K562 (cell line): ENCODE measurements around the gene CEBPE. TPM values are rescaled to one million over a fixed set of nuclear protein-coding genes. Genes with fewer than 3 reads are reported as not detected.

Experiments used
- BACH1 ChIP-seq: fragments of 200-800 bp; sonication (Bioruptor generic); IDR thresholded peaks from 2 replicates; pipeline ENCODE4 v1.6.1; 2016; ENCODE audit warnings: missing genetic modification characterization, missing compliant biosample characterization
- C11orf30 ChIP-seq: fragments of 450-650 bp; IDR thresholded peaks from 2 replicates; pipeline ENCODE4 v1.6.1; 2016; ENCODE audit warnings: low read depth, mild to moderate bottlenecking
- FOXJ2 ChIP-seq: fragments of 200-800 bp; sonication (Bioruptor generic); IDR thresholded peaks from 2 replicates; pipeline ENCODE4 v1.6.1; 2016; ENCODE audit warnings: missing genetic modification characterization, missing compliant biosample characterization
- JUND ChIP-seq, 2 experiments: IDR thresholded peaks; 2 replicates in 1 of 2; 3 replicates in 1 of 2; pipeline ENCODE4 v1.6.1; 2011; ENCODE audit warnings: borderline replicate concordance in 2 of 2, low read depth in 2 of 2, low read length in 2 of 2, improper control_type of control experiment in 1 of 2, missing biosample characterization in 1 of 2, missing genetic modification characterization in 1 of 2, missing genetic modification reagents in 1 of 2
- MAFK ChIP-seq: IDR thresholded peaks from 2 replicates; pipeline ENCODE4 v1.6.1; 2011; ENCODE audit warnings: low read length, improper control_type of control experiment
- NBN ChIP-seq: fragments of 450-650 bp; IDR thresholded peaks from 2 replicates; pipeline ENCODE4 v1.6.1; 2016; ENCODE audit warnings: low read depth, mild to moderate bottlenecking
- NFXL1 ChIP-seq: fragments of 450-650 bp; formaldehyde crosslinking; IDR thresholded peaks from 2 replicates; pipeline ENCODE4 v1.4.0; 2021; ENCODE audit warnings: mild to moderate bottlenecking
- PML ChIP-seq: IDR thresholded peaks from 2 replicates; pipeline ENCODE4 v1.6.1; 2012; ENCODE audit warnings: low read length, inconsistent platforms
- PREB ChIP-seq: sonication (generic); formaldehyde crosslinking; IDR thresholded peaks from 2 replicates; pipeline ENCODE4 v1.8.1; 2023; ENCODE audit warnings: mild to moderate bottlenecking, missing genetic modification reagents
- RFX5 ChIP-seq: IDR thresholded peaks from 2 replicates; pipeline ENCODE4 v1.6.1; 2011; ENCODE audit warnings: low read depth, mild to moderate bottlenecking, improper control_type of control experiment, low read length
- STAG1 ChIP-seq: sonication (generic); formaldehyde crosslinking; IDR thresholded peaks from 2 replicates; pipeline ENCODE4 v1.5.0; 2020; ENCODE audit warnings: missing genetic modification reagents, borderline replicate concordance
- U2AF2 ChIP-seq: fragments of 200-400 bp; formaldehyde crosslinking; optimal IDR thresholded peaks from 2 replicates; pipeline ENCODE3; 2017; ENCODE audit warnings: low read depth, mild to moderate bottlenecking, low read length
- ZKSCAN1 ChIP-seq: fragments of 150-350 bp; IDR thresholded peaks from 2 replicates; pipeline ENCODE4 v1.6.1; 2016; ENCODE audit warnings: low read depth, low read length
- ZNF134 ChIP-seq: fragments of 250-450 bp; sonication (Bioruptor Pico); conservative IDR thresholded peaks from 2 replicates; pipeline ENCODE4 v1.4.0; 2020
- ZNF280A ChIP-seq: fragments of 450-650 bp; IDR thresholded peaks from 2 replicates; pipeline ENCODE4 v1.6.1; 2018; ENCODE audit warnings: mild to moderate bottlenecking, low read depth; ENCODE audit not compliant: partially characterized antibody
- ZNF41 ChIP-seq: fragments of 250-450 bp; sonication (Bioruptor Pico); conservative IDR thresholded peaks from 2 replicates; pipeline ENCODE4 v1.4.0; 2020; ENCODE audit warnings: mild to moderate bottlenecking
- ZNF507 ChIP-seq: conservative IDR thresholded peaks from 2 replicates; pipeline ENCODE4 v1.6.1; 2017; ENCODE audit warnings: missing genetic modification characterization, missing compliant biosample characterization
- ZNF561 ChIP-seq: fragments of 450-650 bp; formaldehyde crosslinking; conservative IDR thresholded peaks from 2 replicates; pipeline ENCODE4 v1.4.0; 2020; ENCODE audit warnings: mild to moderate bottlenecking, moderate library complexity
- ZNF76 ChIP-seq: fragments of 250-450 bp; sonication (Bioruptor Pico); IDR thresholded peaks from 2 replicates; pipeline ENCODE4 v1.4.0; 2020; ENCODE audit warnings: mild to moderate bottlenecking, moderate library complexity, borderline replicate concordance
- polyA plus RNA-seq, 8 experiments: library from polyadenylated mRNA; depleted of rRNA in 4 of 8; stranded (reverse) in 5 of 8; unstranded in 3 of 8; fragments of >200 nt; fragmentation: Nextera tagmentation in 2 of 8; fragmentation: Illumina TruSeq in 1 of 8; extraction: Ambion mirVana in 2 of 8; extraction: Trizol in 1 of 8; gene quantifications; 2 replicates each; pipeline versions ENCODE4 v1.2.1 to v1.2.3, GENCODE V29; 2011 to 2014; ENCODE audit warnings: inconsistent platforms in 1 of 8, missing spikeins in 1 of 8
- total RNA-seq, 7 experiments: library from RNA; depleted of rRNA in 6 of 7; stranded (reverse); fragments of >200 nt in 6 of 7; fragmentation: Illumina TruSeq in 2 of 7; extraction: Trizol in 2 of 7; gene quantifications; 2 replicates each; pipeline versions ENCODE4 v1.2.1 to v1.2.3, GENCODE V29; 2011 to 2021; ENCODE audit warnings: low replicate concordance in 1 of 7
- TF ChIP-seq, protein P1 (sequence below): fragments of 450-650 bp; IDR thresholded peaks from 2 replicates; pipeline ENCODE4 v1.6.1; 2016; ENCODE audit warnings: borderline replicate concordance
- TF ChIP-seq, protein P2 (sequence below): fragments of 200-800 bp; sonication (Bioruptor generic); IDR thresholded peaks from 2 replicates; pipeline ENCODE4 v1.6.1; 2017; ENCODE audit warnings: missing genetic modification characterization, missing compliant biosample characterization

Gene CEBPE
- total and polyA plus RNA-seq, 9 of the 15 experiments (the other 6 are each of a cell fraction or from before 2014, with no cell fraction given): 0.09 to 0.15 (median 0.13) TPM; not detected in 6

GRCh38 chr14:23078692-23079116, 40.4 kb downstream of the CEBPE start (continued):
- TF ChIP-seq JUND (IDR thresholded peaks at IDR 0.05; ENCODE audit: borderline replicate concordance, low read depth, low read length) (peak; percentile 97), JUND (tag; IDR thresholded peaks at IDR 0.05; ENCODE audit: borderline replicate concordance, low read depth, low read length) (peak; percentile 96; the same call in 2 of the 3 replicates), ZNF41 (CRISPR knock-in tag) (peak; percentile 78), NBN (no peak), FOXJ2 (tag) (0 out of 2 replicates have a peak, but pooled peaks have one; percentile 43), U2AF2 (no peak), BACH1 (tag) (peak; percentile 82; the same call in 1 of the 2 replicates), RFX5 (no peak), MAFK (peak; percentile 84), STAG1 (CRISPR knock-in tag) (no peak), ZNF280A (no peak), NFXL1 (CRISPR knock-in tag) (no peak), ZNF134 (CRISPR knock-in tag) (no peak), PML (no peak), ZNF76 (CRISPR knock-in tag) (0 out of 2 replicates have a peak, but pooled peaks have one; percentile 37), ZNF507 (tag) (no peak), C11orf30 (peak; percentile 92), ZNF561 (CRISPR knock-in tag) (no peak), PREB (CRISPR knock-in tag) (no peak), ZKSCAN1 (no peak)
- TF ChIP-seq, protein P1, sequence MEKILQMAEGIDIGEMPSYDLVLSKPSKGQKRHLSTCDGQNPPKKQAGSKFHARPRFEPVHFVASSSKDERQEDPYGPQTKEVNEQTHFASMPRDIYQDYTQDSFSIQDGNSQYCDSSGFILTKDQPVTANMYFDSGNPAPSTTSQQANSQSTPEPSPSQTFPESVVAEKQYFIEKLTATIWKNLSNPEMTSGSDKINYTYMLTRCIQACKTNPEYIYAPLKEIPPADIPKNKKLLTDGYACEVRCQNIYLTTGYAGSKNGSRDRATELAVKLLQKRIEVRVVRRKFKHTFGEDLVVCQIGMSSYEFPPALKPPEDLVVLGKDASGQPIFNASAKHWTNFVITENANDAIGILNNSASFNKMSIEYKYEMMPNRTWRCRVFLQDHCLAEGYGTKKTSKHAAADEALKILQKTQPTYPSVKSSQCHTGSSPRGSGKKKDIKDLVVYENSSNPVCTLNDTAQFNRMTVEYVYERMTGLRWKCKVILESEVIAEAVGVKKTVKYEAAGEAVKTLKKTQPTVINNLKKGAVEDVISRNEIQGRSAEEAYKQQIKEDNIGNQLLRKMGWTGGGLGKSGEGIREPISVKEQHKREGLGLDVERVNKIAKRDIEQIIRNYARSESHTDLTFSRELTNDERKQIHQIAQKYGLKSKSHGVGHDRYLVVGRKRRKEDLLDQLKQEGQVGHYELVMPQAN: peak; percentile 48; the same call in 1 of the 2 replicates
- TF ChIP-seq, protein P2, sequence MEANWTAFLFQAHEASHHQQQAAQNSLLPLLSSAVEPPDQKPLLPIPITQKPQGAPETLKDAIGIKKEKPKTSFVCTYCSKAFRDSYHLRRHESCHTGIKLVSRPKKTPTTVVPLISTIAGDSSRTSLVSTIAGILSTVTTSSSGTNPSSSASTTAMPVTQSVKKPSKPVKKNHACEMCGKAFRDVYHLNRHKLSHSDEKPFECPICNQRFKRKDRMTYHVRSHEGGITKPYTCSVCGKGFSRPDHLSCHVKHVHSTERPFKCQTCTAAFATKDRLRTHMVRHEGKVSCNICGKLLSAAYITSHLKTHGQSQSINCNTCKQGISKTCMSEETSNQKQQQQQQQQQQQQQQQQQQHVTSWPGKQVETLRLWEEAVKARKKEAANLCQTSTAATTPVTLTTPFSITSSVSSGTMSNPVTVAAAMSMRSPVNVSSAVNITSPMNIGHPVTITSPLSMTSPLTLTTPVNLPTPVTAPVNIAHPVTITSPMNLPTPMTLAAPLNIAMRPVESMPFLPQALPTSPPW (CRISPR knock-in tag): peak; percentile 78
